ENCODE data around the gene CPA5.
"Not testable (repeated sequence)": the region's sequence is repeated elsewhere in the genome, so short reads cannot be mapped to it uniquely, and the experiment has no call there.

Gene CPA5

GRCh38 chr7:130344271-130344866, at the start of gene CPA5:
Gene CPA5, plus strand, starts transcription at chr7:130344816. Its CDS starts 1,670 bp downstream, at chr7:130346486.
- DNase-seq (ENCODE audit: low read depth): no peak

GRCh38 chr7:130296221-130296951, 48.2 kb upstream of the CPA5 start:
- DNase-seq (ENCODE audit: low read depth): no peak

- DNase-seq (ENCODE audit: low read depth): no peak
Observed at GRCh38 chr7:130297628-130298543, 46.7 kb upstream of the CPA5 start.

GRCh38 chr7:130298544-130299326, 45.9 kb upstream of the CPA5 start:
- no peak for DNase-seq (ENCODE audit: low read depth)

- no peak for DNase-seq (ENCODE audit: low read depth)
Observed at GRCh38 chr7:130299866-130300265, 44.8 kb upstream of the CPA5 start.

GRCh38 chr7:130301501-130302020, 43.1 kb upstream of the CPA5 start:
- DNase-seq (ENCODE audit: low read depth): no peak

GRCh38 chr7:130302649-130303048, 42.0 kb upstream of the CPA5 start:
- DNase-seq (ENCODE audit: low read depth): no peak

GRCh38 chr7:130303127-130303526, 41.5 kb upstream of the CPA5 start:
- no peak for DNase-seq (ENCODE audit: low read depth)

- DNase-seq (ENCODE audit: low read depth): no peak
Observed at GRCh38 chr7:130303551-130303950, 41.1 kb upstream of the CPA5 start.

- no peak for DNase-seq (ENCODE audit: low read depth)
Observed at GRCh38 chr7:130303982-130304381, 40.6 kb upstream of the CPA5 start.

GRCh38 chr7:130304878-130305277, 39.7 kb upstream of the CPA5 start:
- no peak for DNase-seq (ENCODE audit: low read depth)

- DNase-seq (ENCODE audit: low read depth): no peak
Observed at GRCh38 chr7:130305433-130306042, 39.1 kb upstream of the CPA5 start.

- no peak for DNase-seq (ENCODE audit: low read depth)
Observed at GRCh38 chr7:130309986-130310385, 34.6 kb upstream of the CPA5 start.

GRCh38 chr7:130314305-130314704, 30.3 kb upstream of the CPA5 start:
- DNase-seq (ENCODE audit: low read depth): no peak

GRCh38 chr7:130319541-130319940, 25.1 kb upstream of the CPA5 start:
- no peak for DNase-seq (ENCODE audit: low read depth)

GRCh38 chr7:130321542-130322229, 22.9 kb upstream of the CPA5 start:
- DNase-seq (ENCODE audit: low read depth): not testable (repeated sequence)

GRCh38 chr7:130322615-130323014, 22.0 kb upstream of the CPA5 start:
- DNase-seq (ENCODE audit: low read depth): no peak

GRCh38 chr7:130324306-130324943, 20.2 kb upstream of the CPA5 start:
- DNase-seq (ENCODE audit: low read depth): no peak

GRCh38 chr7:130329681-130330080, 14.9 kb upstream of the CPA5 start:
- no peak for DNase-seq (ENCODE audit: low read depth)

Measured in activated gamma-delta T cell treated with anti-CD3 and anti-CD28 coated beads, Interleukin-2, amount 50 U/mL, for 16 hours (primary cell).